GM12873 (cell line): ENCODE results near the gene SLC2A8.

ENCODE experiments used
- CTCF ChIP-seq: IDR thresholded peaks from 2 replicates; pipeline ENCODE4 v1.5.1; 2012; ENCODE audit warnings: low read depth, mild to moderate bottlenecking, moderate library complexity, low read length, control low read depth; ENCODE audit not compliant: insufficient read depth; ENCODE audit errors: missing control alignments

The SLC2A8 gene

DNA sequence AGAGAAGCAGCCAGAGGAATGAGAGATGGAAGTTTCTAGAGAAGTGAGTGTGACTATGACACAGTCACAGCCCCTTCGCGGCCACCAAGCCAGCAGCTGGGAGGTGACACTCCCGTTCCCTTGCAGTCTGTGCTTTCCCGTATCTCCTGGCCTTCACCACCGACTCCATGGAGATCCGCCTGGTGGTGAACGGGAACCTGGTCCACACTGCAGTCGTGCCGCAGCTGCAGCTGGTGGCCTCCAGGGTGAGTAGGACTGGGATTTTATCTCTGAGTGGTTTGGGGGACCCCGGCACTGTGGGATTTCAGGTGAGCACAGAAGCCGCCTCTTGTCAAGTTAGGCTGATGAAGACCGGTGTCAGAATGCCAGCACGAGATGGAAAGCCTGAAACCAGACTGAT lies 12.1 kb upstream of the SLC2A8 start:
- no peak for TF ChIP-seq CTCF

- no peak for TF ChIP-seq CTCF
Measured at GRCh38 chr9:127386249-127386648, 10.7 kb upstream of the SLC2A8 start.

DNA sequence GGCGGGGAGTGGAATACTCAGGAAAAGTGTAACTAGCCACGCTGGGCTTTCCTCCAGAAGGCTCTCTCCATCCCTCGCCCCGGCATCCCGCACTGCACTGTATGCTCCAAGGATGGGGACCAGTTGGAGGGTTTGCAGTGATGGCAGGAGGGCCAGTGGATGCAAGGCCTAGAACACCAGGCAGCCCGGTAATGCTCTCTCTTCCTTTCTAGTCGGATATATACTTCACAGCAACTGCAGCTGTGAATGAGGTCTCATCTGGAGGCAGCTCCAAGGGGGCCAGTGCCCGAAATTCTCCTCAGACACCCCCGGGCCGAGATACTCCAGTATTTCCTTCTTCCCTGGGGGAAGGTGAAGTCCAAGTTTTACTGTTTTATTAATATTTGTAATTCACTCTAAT lies 10.0 kb upstream of the SLC2A8 start:
- no peak for TF ChIP-seq CTCF

GRCh38 chr9:127388037-127388855 lies 8.7 kb upstream of the SLC2A8 start:
- no peak for TF ChIP-seq CTCF

DNA sequence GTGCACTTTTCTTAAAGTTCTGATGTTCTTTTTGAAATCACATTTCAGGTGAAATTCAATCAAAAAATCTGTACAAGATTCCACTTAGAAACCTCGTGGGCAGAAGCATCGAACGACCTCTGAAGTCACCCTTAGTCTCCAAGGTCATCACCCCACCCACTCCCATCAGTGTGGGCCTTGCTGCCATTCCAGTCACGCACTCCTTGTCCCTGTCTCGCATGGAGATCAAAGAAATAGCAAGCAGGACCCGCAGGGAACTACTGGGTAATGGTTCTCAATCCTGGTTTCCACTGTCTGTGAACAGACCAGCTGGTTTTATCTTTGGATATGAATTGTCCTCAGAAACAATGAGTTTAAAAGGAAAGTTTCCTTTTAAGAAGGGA lies 8.1 kb upstream of the SLC2A8 start:
- TF ChIP-seq CTCF = no peak

- TF ChIP-seq CTCF = no peak
Measured at GRCh38 chr9:127389381-127390247, 7.4 kb upstream of the SLC2A8 start.

DNA sequence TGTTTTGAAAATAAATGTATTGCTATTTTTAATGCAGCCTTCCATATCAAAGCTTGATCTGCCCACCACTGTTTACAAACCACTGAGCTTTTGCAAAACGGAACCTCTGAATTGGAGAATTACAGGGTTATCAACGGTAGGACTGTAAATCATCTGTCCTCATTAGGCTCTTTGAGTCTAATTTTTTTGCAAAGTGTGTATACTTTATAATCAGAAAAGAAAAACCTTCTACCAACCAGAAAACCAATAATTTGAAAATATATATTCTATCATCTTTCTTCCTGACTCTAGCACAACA lies 6.8 kb upstream of the SLC2A8 start:
- TF ChIP-seq CTCF = no peak
